ENCODE data around the gene METTL27.
A peak's percentile ranks its signal among the peaks of the same experiment; 100 is the strongest.
"Not testable (repeated sequence)": the region's sequence is repeated elsewhere in the genome, so short reads cannot be mapped to it uniquely, and the experiment has no call there.

Gene METTL27

GRCh38 chr7:73842067-73842976, at the start of gene METTL27:
TSS of gene METTL27 (minus strand) at chr7:73842516. CDS start at chr7:73842140, 376 bp downstream.
- DNase-seq, result peak; percentile 87 to 95

GRCh38 chr7:73891178-73891885, 49.0 kb upstream of the METTL27 start:
- no peak for DNase-seq

- DNase-seq, result no peak
Observed at GRCh38 chr7:73890555-73891147, 48.3 kb upstream of the METTL27 start.

- no peak for DNase-seq
Observed at GRCh38 chr7:73888959-73889358, 46.6 kb upstream of the METTL27 start.

- no peak for DNase-seq
Observed at GRCh38 chr7:73887762-73888161, 45.4 kb upstream of the METTL27 start.

- peak in 1 of 2 donors; percentile 17 for DNase-seq
Observed at GRCh38 chr7:73885975-73886798, 43.9 kb upstream of the METTL27 start.

- no peak for DNase-seq
Observed at GRCh38 chr7:73885433-73885974, 43.2 kb upstream of the METTL27 start.

- DNase-seq, result not testable (repeated sequence)
Observed at GRCh38 chr7:73884867-73885422, 42.6 kb upstream of the METTL27 start.

GRCh38 chr7:73882047-73882402, 39.7 kb upstream of the METTL27 start:
- DNase-seq, result no peak

- DNase-seq, result no peak
Observed at GRCh38 chr7:73881352-73882046, 39.2 kb upstream of the METTL27 start.

- no peak for DNase-seq
Observed at GRCh38 chr7:73880755-73881328, 38.5 kb upstream of the METTL27 start.

GRCh38 chr7:73879977-73880681, 37.8 kb upstream of the METTL27 start:
- no peak for DNase-seq

- no peak for DNase-seq
Observed at GRCh38 chr7:73876973-73877372, 34.7 kb upstream of the METTL27 start.

GRCh38 chr7:73876361-73876760, 34.0 kb upstream of the METTL27 start:
- DNase-seq, result no peak

- no peak for DNase-seq
Observed at GRCh38 chr7:73872056-73872908, 30.0 kb upstream of the METTL27 start.

GRCh38 chr7:73871163-73872011, 29.1 kb upstream of the METTL27 start:
- DNase-seq, result no peak

GRCh38 chr7:73870041-73870492, 27.8 kb upstream of the METTL27 start:
- DNase-seq, result no peak
